Measurements from ENCODE around the gene MTRR. TPM values are rescaled to one million over a fixed set of nuclear protein-coding genes. Genes with fewer than 3 reads are reported as not detected.

MTRR gene
- 26.3 TPM for polyA plus RNA-seq (2013, experiment 1 of 2; ENCODE audit: insufficient read length)
- 26.1 TPM for polyA plus RNA-seq (2013, experiment 2 of 2; ENCODE audit: insufficient read length)

- DNase-seq = peak; percentile 92
Measured at GRCh38 chr5:7868773-7869473, at the start of gene MTRR, which contains the start of gene FASTKD3. TSS of gene MTRR (plus strand) at chr5:7869148. CDS start at chr5:7870795, 1,647 bp downstream. TSS of gene FASTKD3 (minus strand) at chr5:7869031. CDS start at chr5:7868083, 948 bp downstream.

GRCh38 chr5:7822449-7822848, 46.5 kb upstream of the MTRR start:
- no peak for DNase-seq

GRCh38 chr5:7823594-7823993, 45.4 kb upstream of the MTRR start:
- no peak for DNase-seq

- DNase-seq = no peak
Measured at GRCh38 chr5:7824995-7825394, 44.0 kb upstream of the MTRR start.

- DNase-seq = no peak
Measured at GRCh38 chr5:7825630-7826029, 43.3 kb upstream of the MTRR start.

- no peak for DNase-seq
Measured at GRCh38 chr5:7827610-7828009, 41.3 kb upstream of the MTRR start.

- no peak for DNase-seq
Measured at GRCh38 chr5:7828269-7828668, 40.7 kb upstream of the MTRR start.

GRCh38 chr5:7834982-7835381, 34.0 kb upstream of the MTRR start:
- no peak for DNase-seq

- DNase-seq = no peak
Measured at GRCh38 chr5:7837403-7837802, 31.5 kb upstream of the MTRR start.

GRCh38 chr5:7842531-7842930, 26.4 kb upstream of the MTRR start:
- DNase-seq = no peak

- no peak for DNase-seq
Measured at GRCh38 chr5:7844901-7845300, 24.0 kb upstream of the MTRR start.

- no peak for DNase-seq
Measured at GRCh38 chr5:7845557-7845956, 23.4 kb upstream of the MTRR start.

GRCh38 chr5:7846327-7846726, 22.6 kb upstream of the MTRR start:
- DNase-seq = no peak

GRCh38 chr5:7848296-7848695, 20.7 kb upstream of the MTRR start:
- no peak for DNase-seq

GRCh38 chr5:7849681-7850394, 19.1 kb upstream of the MTRR start:
- no peak for DNase-seq

GRCh38 chr5:7850395-7851239, 18.3 kb upstream of the MTRR start, which contains the start of gene CFAP90:
TSS of gene CFAP90 (minus strand) at chr5:7851133. CDS start at chr5:7851021, 112 bp downstream.
- DNase-seq = peak; percentile 40

GRCh38 chr5:7851240-7851592, 17.7 kb upstream of the MTRR start:
- DNase-seq = no peak

- DNase-seq = no peak
Measured at GRCh38 chr5:7851617-7852289, 17.2 kb upstream of the MTRR start.

- DNase-seq = no peak
Measured at GRCh38 chr5:7852542-7852941, 16.4 kb upstream of the MTRR start.

- DNase-seq = no peak
Measured at GRCh38 chr5:7852988-7853387, 16.0 kb upstream of the MTRR start.

- no peak for DNase-seq
Measured at GRCh38 chr5:7855611-7856010, 13.3 kb upstream of the MTRR start.

GRCh38 chr5:7856855-7857254, 12.1 kb upstream of the MTRR start:
- no peak for DNase-seq
